Kidney (tissue), 14 donors: ENCODE results near the gene CSNK1G3. TPM values are rescaled to one million over a fixed set of nuclear protein-coding genes. Genes with fewer than 3 reads are reported as not detected.

ENCODE experiments used
- DNase-seq, 5 donors: peaks; one replicate each; pipeline ENCODE4 v3.0.0-alpha.2; 2013 to 2020
- FAIRE-seq: peaks from 2 replicates; lab custom pipeline; 2012; peaks lifted over from hg19 to GRCh38; lab: Jason Lieb, UNC
- H3K27ac ChIP-seq, 2 donors: one replicate each; pipeline ENCODE4 v1.7.0; 2013; ENCODE audit warnings: low read depth in 2 of 2, low read length in 2 of 2, inconsistent platforms in 1 of 2
- H3K27me3 ChIP-seq: one replicate; pipeline ENCODE4 v1.7.1; 2013; ENCODE audit warnings: low read length, inconsistent platforms; ENCODE audit not compliant: control insufficient read depth, insufficient read depth
- H3K36me3 ChIP-seq, 3 donors: one replicate each; pipeline versions ENCODE4 v1.7.0 to v1.7.1; 2013; ENCODE audit warnings: low read length in 3 of 3, control low read depth in 1 of 3, inconsistent platforms in 1 of 3; ENCODE audit not compliant: insufficient read depth in 3 of 3, control insufficient read depth in 2 of 3
- H3K4me1 ChIP-seq, 3 donors: one replicate each; pipeline versions ENCODE4 v1.7.0 to v1.7.1; 2013; ENCODE audit warnings: low read length in 3 of 3, inconsistent platforms in 1 of 3, low read depth in 1 of 3; ENCODE audit not compliant: control insufficient read depth in 2 of 3, insufficient read depth in 2 of 3
- H3K4me3 ChIP-seq, 3 donors: one replicate each; pipeline versions ENCODE4 v1.7.0 to v1.8.1; 2013; ENCODE audit warnings: low read length in 3 of 3, control low read depth in 1 of 3, inconsistent platforms in 1 of 3
- H3K9ac ChIP-seq, 3 donors: one replicate each; pipeline versions ENCODE4 v1.7.0 to v1.7.1; 2013; ENCODE audit warnings: low read length in 3 of 3, control low read depth in 1 of 3, inconsistent platforms in 1 of 3
- H3K9me3 ChIP-seq, 3 donors: one replicate each; pipeline versions ENCODE4 v1.7.0 to v1.7.1; 2013; ENCODE audit warnings: low read length in 3 of 3, control low read depth in 1 of 3, inconsistent platforms in 1 of 3; ENCODE audit not compliant: control insufficient read depth in 2 of 3, insufficient read depth in 1 of 3
- intact Hi-C: fragments of 100-400 bp; cut with DNase I; formaldehyde crosslinking; loops from one replicate; pipeline ENCODE4 v1.11.1; 2022
- polyA plus RNA-seq: library from polyadenylated mRNA; stranded (reverse); fragments of 350-450 nt; fragmentation: Illumina TruSeq; extraction: RNeasy Lipid Tissue Mini Kit (QIAGEN cat#74804); gene quantifications from one replicate; pipeline ENCODE4 v1.2.3, GENCODE V29; 2014; ENCODE audit warnings: low read depth, low replicate concordance; ENCODE audit not compliant: insufficient read depth
- total RNA-seq: library from RNA; stranded (reverse); fragmentation: NEBNext Ultra II Directional; extraction: Animal tissue kit (Norgen Biotek cat#: 25700); gene quantifications from one replicate; pipeline ENCODE4 v1.2.1, GENCODE V29; 2021
- TF ChIP-seq, protein P1 (sequence below): IDR thresholded peaks from 3 replicates; pipeline ENCODE4 v1.5.1; 2012; ENCODE audit warnings: mild to moderate bottlenecking, moderate library complexity, borderline replicate concordance; ENCODE audit not compliant: insufficient read depth; ENCODE audit errors: extremely low read depth
- donor health status: control.
- donor health status: control.
- donor health status: control.
- donor health status: control.
- donor health status: control.
- donor health status: DM: yes; HTN: yes; CAD: no.
- donor health status: Normal renal cell carcinoma (clear cell type).

Gene CSNK1G3
- total and polyA plus RNA-seq, 2 donors from 2014 or later, result 8.1 to 39.1 TPM

- peaks cover 0 to 2% (median 2%) of the 10 kb centered on the region in 3 donors for H3K36me3 ChIP-seq
- no peaks in the 10 kb centered on the region for H3K9me3 ChIP-seq
- H3K27me3 ChIP-seq, result no peaks in the 10 kb centered on the region
- no peak overlapping the region for H3K4me3 ChIP-seq
- FAIRE-seq (no peak), DNase-seq (no peak)
- intact Hi-C loops, result no loop called here
- no peak overlapping the region for H3K9ac ChIP-seq
- H3K4me1 ChIP-seq, result no peaks in the 10 kb centered on the region
- H3K27ac ChIP-seq, result no peak overlapping the region
- TF ChIP-seq, protein P1, sequence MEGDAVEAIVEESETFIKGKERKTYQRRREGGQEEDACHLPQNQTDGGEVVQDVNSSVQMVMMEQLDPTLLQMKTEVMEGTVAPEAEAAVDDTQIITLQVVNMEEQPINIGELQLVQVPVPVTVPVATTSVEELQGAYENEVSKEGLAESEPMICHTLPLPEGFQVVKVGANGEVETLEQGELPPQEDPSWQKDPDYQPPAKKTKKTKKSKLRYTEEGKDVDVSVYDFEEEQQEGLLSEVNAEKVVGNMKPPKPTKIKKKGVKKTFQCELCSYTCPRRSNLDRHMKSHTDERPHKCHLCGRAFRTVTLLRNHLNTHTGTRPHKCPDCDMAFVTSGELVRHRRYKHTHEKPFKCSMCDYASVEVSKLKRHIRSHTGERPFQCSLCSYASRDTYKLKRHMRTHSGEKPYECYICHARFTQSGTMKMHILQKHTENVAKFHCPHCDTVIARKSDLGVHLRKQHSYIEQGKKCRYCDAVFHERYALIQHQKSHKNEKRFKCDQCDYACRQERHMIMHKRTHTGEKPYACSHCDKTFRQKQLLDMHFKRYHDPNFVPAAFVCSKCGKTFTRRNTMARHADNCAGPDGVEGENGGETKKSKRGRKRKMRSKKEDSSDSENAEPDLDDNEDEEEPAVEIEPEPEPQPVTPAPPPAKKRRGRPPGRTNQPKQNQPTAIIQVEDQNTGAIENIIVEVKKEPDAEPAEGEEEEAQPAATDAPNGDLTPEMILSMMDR, result no peak
Measured at GRCh38 chr5:123594434-123594833, 82.5 kb downstream of the CSNK1G3 start.

DNA sequence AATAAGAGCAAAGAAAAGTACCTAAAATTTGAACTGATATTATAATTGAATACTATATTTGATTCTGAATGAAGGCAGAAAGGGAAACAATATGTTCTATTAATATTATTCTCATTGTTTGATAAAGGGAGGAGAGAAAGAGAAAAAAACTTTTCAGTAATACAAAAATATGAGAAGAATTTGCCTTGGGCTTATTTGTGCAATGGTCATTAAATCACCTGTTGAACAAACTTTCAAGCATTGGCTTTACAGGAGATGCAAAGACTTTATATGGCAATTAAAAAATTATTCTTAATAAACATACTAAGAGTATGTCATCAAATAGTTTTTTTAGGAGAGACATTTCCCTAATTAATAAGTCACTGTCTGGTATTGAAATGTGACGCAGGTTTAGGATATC lies 85.0 kb downstream of the CSNK1G3 start:
- Histone ChIP-seq H3K9me3 (no peaks in the 10 kb centered on the region), H3K9ac (no peak overlapping the region), H3K27me3 (no peaks in the 10 kb centered on the region), H3K4me1 (no peaks in the 10 kb centered on the region), H3K36me3 (peaks cover 0 to 2% (median 0%) of the 10 kb centered on the region in 3 donors), H3K27ac (no peak overlapping the region), H3K4me3 (no peak overlapping the region)
- no peak for DNase-seq
- no peak for FAIRE-seq
- TF ChIP-seq, protein P1, result no peak
- intact Hi-C loops, result no loop called here

GRCh38 chr5:123598028-123598689 lies 86.2 kb downstream of the CSNK1G3 start:
- Histone ChIP-seq H3K27ac (no peak overlapping the region), H3K4me1 (no peaks in the 10 kb centered on the region), H3K9ac (no peak overlapping the region), H3K27me3 (no peaks in the 10 kb centered on the region), H3K9me3 (no peaks in the 10 kb centered on the region), H3K36me3 (no peaks in the 10 kb centered on the region), H3K4me3 (no peak overlapping the region)
- intact Hi-C loops, result no loop called here
- DNase-seq (no peak), FAIRE-seq (no peak)
- TF ChIP-seq, protein P1, result no peak
